K562 (cell line): ENCODE results near the gene PRRT2. TPM values are rescaled to one million over a fixed set of nuclear protein-coding genes. Genes with fewer than 3 reads are reported as not detected.
"Not testable (repeated sequence)": the region's sequence is repeated elsewhere in the genome, so short reads cannot be mapped to it uniquely, and the experiment has no call there.

Experiments used
- ATAC-seq: fragments of 200-7000 bp; cut with Tn5 transposase; 3 replicates; pipeline ENCODE4 v1.9.1; 2020; ENCODE audit warnings: moderate library complexity
- BruUV-seq: library from RNA; stranded (reverse); fragments of 400-500 nt; replicated peaks from 2 replicates; lab custom pipeline; 2021; lab: Mats Ljungman, UMichigan
- CTCF ChIA-PET: fragments of 300-600 bp; formaldehyde crosslinking; extraction: SDS; loops from one replicate; lab custom pipeline; 2021; ENCODE audit warnings: low intra/inter-chr PET ratio; lab: Yijun Ruan, JAX
- POLR2A ChIA-PET: fragments of 300-600, 350-650 bp; sonication (Branson Sonifier 250); formaldehyde crosslinking; extraction: SDS; loops from one replicate; lab custom pipeline; 2021; ENCODE audit warnings: antibody characterized with exemption, inconsistent platforms; lab: Yijun Ruan, JAX
- DNase-seq, 4 experiments: peaks; one replicate each; pipeline versions ENCODE4 v3.0.0 to v3.0.0-alpha.2; 2011 to 2018; ENCODE audit warnings: low spot score in 3 of 4, mixed read lengths in 3 of 4; ENCODE audit errors: extremely low read depth in 1 of 4
- FAIRE-seq: peaks from 2 replicates; lab custom pipeline; 2011; peaks lifted over from hg19 to GRCh38; lab: Jason Lieb, UNC
- H2AFZ ChIP-seq: 2 replicates; pipeline ENCODE4 v1.6.0; 2011; ENCODE audit warnings: low read depth, low read length, control low read depth, inconsistent platforms
- H3K27ac ChIP-seq: fragments of 200-600 bp; 3 replicates; pipeline ENCODE4 v1.8.0; 2011; ENCODE audit warnings: low read depth, mild to moderate bottlenecking, control low read depth, inconsistent platforms, low read length, moderate library complexity, mixed read lengths; ENCODE audit errors: extremely low read depth
- H3K27me3 ChIP-seq, 2 experiments: fragments of 300-600 bp in 1 of 2; 2 replicates in 1 of 2; 3 replicates in 1 of 2; pipeline versions ENCODE4 v1.6.0 to v1.8.0; 2011; ENCODE audit warnings: inconsistent platforms in 2 of 2, low read length in 2 of 2, mild to moderate bottlenecking in 1 of 2, mixed read lengths in 1 of 2, moderate library complexity in 1 of 2; ENCODE audit not compliant: control insufficient read depth in 2 of 2, insufficient read depth in 2 of 2
- H3K36me3 ChIP-seq: fragments of 300-600 bp; 3 replicates; pipeline ENCODE4 v1.8.0; 2011; ENCODE audit warnings: mild to moderate bottlenecking, low read length, inconsistent platforms; ENCODE audit not compliant: control insufficient read depth, insufficient read depth
- H3K4me1 ChIP-seq, 2 experiments: fragments of 200-600 bp in 1 of 2; replicated peaks in 1 of 2; 2 replicates in 1 of 2; 3 replicates in 1 of 2; pipeline versions ENCODE4 v1.5.1 to v1.8.0; 2011; ENCODE audit warnings: inconsistent platforms in 2 of 2, low read length in 2 of 2, mild to moderate bottlenecking in 1 of 2, mixed read lengths in 1 of 2, moderate library complexity in 1 of 2; ENCODE audit not compliant: control insufficient read depth in 2 of 2, insufficient read depth in 2 of 2
- H3K4me2 ChIP-seq: 2 replicates; pipeline ENCODE4 v1.6.1; 2011; ENCODE audit warnings: low read length, control low read depth, inconsistent platforms, mixed read lengths; ENCODE audit not compliant: insufficient read depth
- H3K4me3 ChIP-seq: fragments of 200-600 bp; sonication (generic), shearing (Covaris generic); 2 replicates; pipeline ENCODE4 v1.5.1; 2016; ENCODE audit warnings: control low read depth, inconsistent platforms
- H3K79me2 ChIP-seq: fragments of 200-600 bp; 3 replicates; pipeline ENCODE4 v1.8.0; 2011; ENCODE audit warnings: low read length, inconsistent platforms; ENCODE audit not compliant: control insufficient read depth, insufficient read depth
- H3K9ac ChIP-seq, 2 experiments: 2 replicates each; pipeline versions ENCODE4 v1.6.0 to v1.6.1; 2011; ENCODE audit warnings: low read depth in 2 of 2, low read length in 2 of 2, control low read depth in 1 of 2, inconsistent platforms in 1 of 2, mild to moderate bottlenecking in 1 of 2, mixed read lengths in 1 of 2; ENCODE audit not compliant: insufficient read depth in 1 of 2
- H3K9me1 ChIP-seq: one replicate; pipeline ENCODE4 v1.6.0; 2011; ENCODE audit warnings: inconsistent platforms, mild to moderate bottlenecking, low read length, moderate library complexity; ENCODE audit not compliant: control insufficient read depth, insufficient read depth
- H3K9me3 ChIP-seq: replicated peaks from 2 replicates; pipeline ENCODE4 v1.5.1; 2011; ENCODE audit warnings: low read depth, low read length, inconsistent platforms; ENCODE audit not compliant: control insufficient read depth, insufficient read depth
- H4K20me1 ChIP-seq: replicated peaks from 2 replicates; pipeline ENCODE4 v1.6.1; 2011; ENCODE audit warnings: low read length, inconsistent platforms, mixed read lengths; ENCODE audit not compliant: control insufficient read depth, insufficient read depth
- BRCA1 ChIP-seq, 2 experiments: fragments of 450-650 bp in 1 of 2; sonication (generic) in 1 of 2; formaldehyde crosslinking in 1 of 2; IDR thresholded peaks; 2 replicates each; pipeline versions ENCODE4 v1.5.0 to v1.6.1; 2017 to 2020; ENCODE audit warnings: mild to moderate bottlenecking in 1 of 2, missing genetic modification reagents in 1 of 2
- RBFOX2 ChIP-seq: fragments of 200-400 bp; formaldehyde crosslinking; IDR thresholded peaks from 2 replicates; pipeline ENCODE4 v1.6.1; 2017; ENCODE audit warnings: low read depth, mild to moderate bottlenecking, low read length, moderate library complexity
- ZBTB33 ChIP-seq: sonication (generic); formaldehyde crosslinking; IDR thresholded peaks from 2 replicates; pipeline ENCODE4 v1.8.1; 2023; ENCODE audit warnings: mild to moderate bottlenecking, missing genetic modification reagents
- WGBS: fragments of 100-300 bp; shearing (Covaris generic); methylation state at CpG from one replicate; pipeline ENCODE4 v1.1.6; 2016; ENCODE audit warnings: low coverage, mixed read lengths; ENCODE audit not compliant: insufficient coverage; ENCODE audit errors: missing lambda C conversion rate; 5-methylcytosine and 5-hydroxymethylcytosine counted together
- in situ Hi-C: fragments of 300-500 bp; cut with MboI; formaldehyde crosslinking; loops from 4 replicates; pipeline ENCODE4 v1.15.0; 2018; ENCODE audit warnings: inconsistent platforms, mixed read lengths
- intact Hi-C: fragments of 100-400 bp; cut with micrococcal nuclease; formaldehyde crosslinking; loops from 2 replicates; pipeline ENCODE4 v1.14.2; 2022
- polyA plus RNA-seq, 8 experiments: library from polyadenylated mRNA; depleted of rRNA in 4 of 8; stranded (reverse) in 5 of 8; unstranded in 3 of 8; fragments of >200 nt; fragmentation: Nextera tagmentation in 2 of 8; fragmentation: Illumina TruSeq in 1 of 8; extraction: Ambion mirVana in 2 of 8; extraction: Trizol in 1 of 8; gene quantifications; 2 replicates each; pipeline versions ENCODE4 v1.2.1 to v1.2.3, GENCODE V29; 2011 to 2014; ENCODE audit warnings: inconsistent platforms in 1 of 8, missing spikeins in 1 of 8
- total RNA-seq, 7 experiments: library from RNA; depleted of rRNA in 6 of 7; stranded (reverse); fragments of >200 nt in 6 of 7; fragmentation: Illumina TruSeq in 2 of 7; extraction: Trizol in 2 of 7; gene quantifications; 2 replicates each; pipeline versions ENCODE4 v1.2.1 to v1.2.3, GENCODE V29; 2011 to 2021; ENCODE audit warnings: low replicate concordance in 1 of 7

Gene PRRT2
- total and polyA plus RNA-seq, 9 of the 15 experiments (the other 6 are each of a cell fraction or from before 2014, with no cell fraction given), result 0.11 to 1.0 (median 0.42) TPM; not detected in 2

- intact Hi-C loops; BruUV-seq; H4K20me1 ChIP-seq; H3K9me3 ChIP-seq; in situ Hi-C loops; ATAC-seq; H2AFZ ChIP-seq; CTCF ChIA-PET; H3K4me3 ChIP-seq; H3K9ac ChIP-seq; H3K27ac ChIP-seq; FAIRE-seq; DNase-seq; H3K27me3 ChIP-seq; H3K9me1 ChIP-seq; TF ChIP-seq BRCA1 (IDR thresholded peaks at IDR 0.05): not testable (repeated sequence)
- peaks cover 76% of the 10 kb centered on the region for H3K79me2 ChIP-seq
- peaks cover 14 to 17% of the 10 kb centered on the region in 2 experiments for H3K4me1 ChIP-seq
- H3K4me2 ChIP-seq, result peak overlapping the region; percentile 93; the same call in 1 of the 2 replicates
- POLR2A ChIA-PET, result interaction anchor here (0.6 to 7.1 kb wide), 4 partner anchors 9 to 261 kb away, joined by 3 to 114 read pairs (median 3); no protein-coding TSS in a partner anchor
- 79% methylated on average over 18 of the region's 18 CpGs for WGBS
- peaks cover 63% of the 10 kb centered on the region for H3K36me3 ChIP-seq
- TF ChIP-seq ZBTB33 (peak; percentile 47; the same call in 1 of the 2 replicates), RBFOX2 (0 out of 2 replicates have a peak, but pooled peaks have one; percentile 24), BRCA1 (CRISPR knock-in tag; IDR thresholded peaks at IDR 0.05) (0 out of 2 replicates have a peak, but pooled peaks have one; percentile 18)
Observed at GRCh38 chr16:29793153-29793552, 18.8 kb upstream of the PRRT2 start.
